ACHN (cell line): ENCODE measurements around the gene PER2.
"Not testable (repeated sequence)": the region's sequence is repeated elsewhere in the genome, so short reads cannot be mapped to it uniquely, and the experiment has no call there.

Source experiments
- DNase-seq: peaks from one replicate; pipeline ENCODE4 v3.0.0-alpha.2; 2015
- in situ Hi-C: cut with HindIII; loops from 2 replicates; pipeline ENCODE4 v1.10.0; 2017; ENCODE audit warnings: low sequenced_read_pairs, low pct_ligation_motif_present, low pct_unique_long_range_greater_than_20kb

Gene PER2

DNA sequence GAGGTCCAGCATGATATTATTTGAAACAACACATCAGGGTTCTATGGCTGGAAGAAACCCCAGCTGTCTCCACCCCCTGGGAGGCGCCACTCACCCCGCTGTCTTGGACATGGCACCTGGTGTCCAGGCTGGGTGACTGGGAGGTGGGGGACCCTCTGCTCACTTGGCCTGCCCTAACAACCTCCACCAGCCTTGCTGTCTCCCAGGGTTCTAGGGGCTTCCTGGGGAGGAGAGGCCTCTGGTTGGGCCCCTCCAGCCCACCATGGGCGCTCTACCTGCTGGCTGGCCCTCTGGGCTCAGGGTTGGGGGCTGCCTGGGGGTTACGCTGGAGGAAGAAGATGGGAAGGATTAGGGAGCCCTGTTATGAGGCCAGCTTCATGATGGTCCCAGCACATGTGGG is 16.3 kb downstream of the PER2 start:
- in situ Hi-C loops = no loop called here
- no peak for DNase-seq

DNA sequence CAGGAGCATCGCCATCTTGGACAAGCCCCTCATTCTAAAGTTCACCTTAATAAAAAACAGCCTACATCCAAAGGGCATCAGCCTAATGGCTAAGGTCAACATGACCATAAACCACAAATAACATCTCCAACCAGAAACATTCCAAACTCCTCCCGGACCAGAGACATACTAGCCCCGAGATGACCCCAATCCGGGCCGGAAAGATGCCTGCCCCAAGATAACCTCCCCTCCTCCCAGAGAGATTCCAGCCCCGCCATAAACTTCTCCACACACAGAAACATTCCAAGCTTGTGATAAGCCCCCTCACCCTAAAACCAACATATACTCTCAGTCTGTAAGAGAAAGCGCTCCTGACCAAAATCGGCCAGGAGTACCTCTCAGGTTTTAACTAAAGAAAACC is 16.7 kb downstream of the PER2 start:
- in situ Hi-C loops, DNase-seq: not testable (repeated sequence)

DNA sequence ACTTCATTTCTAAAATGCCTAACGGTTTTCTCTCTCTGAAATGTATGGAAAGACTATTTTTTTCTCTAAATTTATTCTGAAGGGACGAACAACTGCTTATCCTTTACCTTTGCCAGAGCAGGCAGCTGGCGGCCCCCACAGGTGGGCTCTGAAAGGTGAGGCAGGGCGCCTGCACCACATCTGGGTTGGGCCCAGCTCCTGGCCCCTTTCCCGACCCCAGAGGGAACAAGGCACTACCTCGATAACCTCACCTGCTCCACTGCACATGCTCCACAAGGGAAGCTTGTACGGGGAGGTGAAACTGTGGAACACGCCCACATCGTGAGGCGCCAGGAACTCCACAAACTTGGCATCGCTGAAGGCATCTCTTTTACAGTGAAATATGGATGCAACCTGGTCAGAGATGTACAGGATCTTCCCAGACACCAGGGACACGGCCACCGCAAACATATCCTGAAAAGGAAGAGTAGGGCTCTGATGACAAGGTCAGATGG is 17.3 kb downstream of the PER2 start:
- in situ Hi-C loops = no loop called here
- no peak for DNase-seq

DNA sequence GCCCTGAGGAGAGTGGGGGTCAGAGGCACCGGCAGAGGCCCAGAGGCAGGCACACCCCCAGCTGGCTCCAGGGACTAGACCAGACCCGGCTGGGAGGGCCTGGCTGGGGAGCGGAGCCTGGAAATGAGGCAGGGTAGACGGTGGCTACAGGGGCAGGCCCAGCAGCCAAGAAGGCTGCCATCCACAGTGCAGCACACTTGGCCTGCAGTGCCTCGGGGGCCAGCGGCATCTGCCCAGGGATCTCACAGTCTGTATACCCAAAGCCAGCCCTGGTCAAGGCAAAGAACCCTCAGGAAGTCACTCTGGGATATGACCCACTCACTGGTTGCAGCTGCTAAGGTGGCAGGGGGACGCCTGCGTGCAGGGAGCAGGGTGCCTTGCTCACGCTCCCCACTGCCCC is 17.8 kb downstream of the PER2 start:
- in situ Hi-C loops = no loop called here
- DNase-seq = no peak

- in situ Hi-C loops = no loop called here
- no peak for DNase-seq
Measured at GRCh38 chr2:238269741-238270140, 18.7 kb downstream of the PER2 start.

- in situ Hi-C loops = no loop called here
- no peak for DNase-seq
Measured at GRCh38 chr2:238267884-238268680, 20.3 kb downstream of the PER2 start.

GRCh38 chr2:238267341-238267710 is 21.1 kb downstream of the PER2 start:
- in situ Hi-C loops = no loop called here
- DNase-seq = no peak

GRCh38 chr2:238265605-238266004 is 22.8 kb downstream of the PER2 start:
- no peak for DNase-seq
- in situ Hi-C loops = no loop called here

- DNase-seq = no peak
- in situ Hi-C loops = no loop called here
Measured at GRCh38 chr2:238264072-238264460, 24.3 kb downstream of the PER2 start.

- in situ Hi-C loops = no loop called here
- peak; percentile 94 for DNase-seq
Measured at GRCh38 chr2:238263204-238264071, 25.0 kb downstream of the PER2 start.

DNA sequence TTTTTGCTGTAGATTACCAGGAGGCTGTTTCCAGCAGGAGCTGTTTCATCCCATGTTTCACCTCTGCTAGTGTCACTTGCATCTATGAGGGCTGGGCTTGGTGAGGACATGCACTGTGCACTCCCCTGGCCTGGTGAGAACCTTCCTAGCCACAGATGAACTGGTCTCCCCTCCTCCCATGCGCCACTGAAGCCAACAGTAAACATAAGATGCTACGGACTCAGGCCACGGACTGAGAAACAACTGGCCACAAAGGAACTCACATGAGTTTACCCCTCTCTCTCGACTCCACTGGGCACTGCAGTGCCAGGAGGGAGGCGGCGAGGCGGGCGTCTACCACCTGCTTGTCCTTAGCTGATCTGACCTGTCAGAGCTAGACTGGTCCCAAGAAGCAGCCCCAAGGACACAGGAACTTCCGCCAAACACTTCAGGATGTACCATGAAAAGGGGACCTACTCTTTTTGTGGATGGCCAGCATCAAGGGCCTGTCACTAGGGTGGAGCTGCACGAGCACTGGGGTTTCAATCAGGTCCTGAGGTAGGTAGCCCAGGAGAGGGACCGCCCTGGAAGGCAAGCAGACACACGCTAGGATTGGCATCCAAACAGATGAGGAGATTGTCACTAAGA is 25.8 kb downstream of the PER2 start:
- DNase-seq = no peak
- in situ Hi-C loops = no loop called here

DNA sequence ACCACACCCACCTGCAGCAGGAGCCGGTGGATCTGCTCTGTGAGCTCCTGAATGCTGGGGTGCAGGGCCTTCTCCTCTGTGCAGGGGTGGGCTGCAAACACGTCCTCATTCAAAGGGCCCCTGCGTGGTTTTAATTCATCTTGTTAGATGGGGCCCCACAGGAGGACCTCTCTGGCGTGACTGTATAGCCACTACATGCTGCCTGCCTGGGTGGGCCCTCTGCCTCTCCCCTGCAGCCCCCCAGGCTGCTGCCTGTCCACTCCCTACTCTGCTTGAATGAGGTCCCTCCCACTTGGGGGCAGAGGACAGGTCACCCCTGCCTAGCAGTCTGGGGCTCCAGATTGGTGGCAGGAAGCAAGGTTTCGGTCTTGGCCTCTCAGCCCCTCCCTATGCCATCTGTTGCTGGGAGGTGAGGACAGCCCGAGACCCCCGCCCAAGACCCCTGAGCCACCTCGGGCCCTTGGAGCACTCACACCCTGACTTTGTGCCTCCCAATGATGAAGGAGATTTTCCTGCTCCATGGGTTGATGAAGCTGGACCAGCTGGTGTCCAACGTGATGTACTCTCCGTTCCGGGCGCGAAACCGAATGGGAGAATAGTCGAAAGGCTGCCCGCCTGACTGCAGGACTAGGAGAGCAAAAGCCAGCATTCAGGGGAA is 26.6 kb downstream of the PER2 start:
- in situ Hi-C loops = no loop called here
- no peak for DNase-seq

DNA sequence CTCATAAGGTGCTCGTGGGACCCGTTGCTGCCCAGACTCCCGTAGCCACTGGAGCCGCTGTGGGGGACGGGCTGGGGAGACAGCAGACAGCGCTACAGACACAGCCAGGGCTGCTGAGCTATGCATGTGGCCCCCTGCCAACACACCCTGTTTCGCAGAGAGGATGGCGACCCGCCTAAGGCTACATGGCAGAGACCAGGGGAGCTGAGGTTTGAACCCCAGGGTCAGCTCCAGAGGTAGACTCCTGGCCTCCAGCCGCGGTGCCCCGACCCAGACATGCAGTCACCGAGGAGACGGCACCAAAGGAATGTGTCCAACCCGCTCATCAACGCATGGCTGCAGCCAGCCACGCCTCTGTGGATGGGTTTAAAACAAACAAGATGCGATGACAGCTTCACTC is 27.5 kb downstream of the PER2 start:
- in situ Hi-C loops = no loop called here
- DNase-seq = peak; percentile 67

DNA sequence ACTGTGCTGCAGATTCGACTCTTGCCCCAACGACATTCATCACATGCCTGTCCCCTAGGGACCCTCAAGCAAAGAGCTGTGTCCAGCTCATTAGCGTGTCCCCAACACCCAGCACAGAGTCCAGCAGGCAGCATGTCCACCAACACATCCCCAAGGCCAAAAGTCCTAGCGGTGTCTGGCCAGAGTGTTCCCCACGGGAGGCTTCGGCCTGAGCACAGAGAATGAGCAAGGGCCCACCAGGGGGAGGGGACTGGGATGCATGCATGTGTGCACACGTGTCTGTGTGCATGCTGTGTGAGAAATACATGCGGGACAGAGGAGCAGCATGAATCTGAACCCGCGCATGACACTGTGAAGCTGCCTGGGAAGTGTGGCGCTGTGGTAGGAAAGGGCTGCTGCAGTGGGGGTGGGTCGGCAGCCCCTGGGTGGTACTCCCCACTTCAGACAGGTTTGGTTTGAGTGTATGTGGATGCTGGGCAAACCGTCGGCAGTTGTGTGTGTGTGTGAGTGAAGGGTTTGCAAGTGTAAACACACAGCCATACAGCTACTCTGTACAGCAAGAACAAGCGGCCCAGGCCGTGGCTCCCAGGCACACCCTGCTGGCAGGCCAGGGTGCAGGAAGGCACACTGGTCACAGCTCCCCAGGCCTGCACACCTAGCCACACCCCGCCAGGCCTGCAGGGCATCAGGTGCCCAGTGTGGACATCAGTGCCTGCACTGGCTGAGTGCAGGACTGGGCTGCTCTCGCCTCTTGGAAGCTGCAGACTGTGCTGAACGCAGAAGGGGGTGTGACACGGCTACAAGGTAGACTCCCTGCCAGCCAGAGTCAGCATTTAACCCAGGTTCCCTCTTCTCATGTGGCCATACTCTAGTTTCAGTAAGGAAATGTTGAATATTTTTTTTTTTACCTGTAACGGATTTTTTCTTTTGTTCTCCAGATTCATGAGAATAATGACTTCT is 29.1 kb downstream of the PER2 start:
- DNase-seq = no peak
- in situ Hi-C loops = no loop called here

- in situ Hi-C loops = no loop called here
- DNase-seq = no peak
Measured at GRCh38 chr2:238257786-238258700, 30.4 kb downstream of the PER2 start.

DNA sequence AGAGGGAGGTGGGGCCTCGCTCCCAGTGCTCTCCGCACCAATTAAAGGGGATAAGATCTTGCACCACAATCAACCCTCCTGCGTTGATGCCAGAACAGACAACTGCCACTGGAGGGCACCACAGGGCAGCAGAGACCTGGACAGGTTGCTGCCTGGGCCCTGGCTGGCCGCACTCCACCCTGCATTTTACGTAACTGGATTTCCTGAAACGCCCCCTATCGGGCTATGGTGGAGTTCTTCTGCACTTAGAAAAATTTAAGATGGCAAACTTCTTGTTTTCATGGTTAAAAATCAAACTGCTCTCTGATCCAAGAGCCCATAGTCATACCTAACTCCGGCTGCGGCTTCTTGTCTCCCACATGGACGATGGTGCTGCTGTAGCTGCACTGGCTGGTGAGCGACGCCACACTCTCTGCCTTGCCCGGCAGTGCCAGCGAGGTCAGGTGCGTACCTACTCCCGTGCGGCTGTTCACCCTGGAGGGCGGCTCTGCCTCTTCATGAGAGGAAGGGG is 31.8 kb downstream of the PER2 start:
- DNase-seq = peak; percentile 98
- in situ Hi-C loops = no loop called here

DNA sequence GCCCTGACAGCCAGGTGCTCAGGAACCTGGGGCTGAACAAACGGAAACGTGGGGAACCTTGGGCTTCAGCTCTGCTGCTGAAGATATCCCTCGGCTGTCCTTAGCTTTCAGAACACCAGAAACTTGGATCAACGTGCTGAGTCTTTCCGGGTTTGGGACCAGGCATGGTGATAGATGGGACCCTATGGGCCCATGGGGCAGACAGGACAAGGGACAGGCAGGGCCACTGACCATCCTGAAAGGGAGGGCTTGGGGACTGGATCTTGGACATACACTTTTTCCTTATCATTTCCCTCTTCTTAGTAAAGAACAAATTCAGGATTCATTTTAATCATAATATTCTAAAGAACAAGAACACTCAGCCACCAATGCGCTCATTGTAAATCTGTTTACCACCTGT is 32.3 kb downstream of the PER2 start:
- in situ Hi-C loops = no loop called here
- no peak for DNase-seq
